ENCODE data around the gene ALDH2.
"Not testable (repeated sequence)": the region's sequence is repeated elsewhere in the genome, so short reads cannot be mapped to it uniquely, and the experiment has no call there.

ALDH2 gene

GRCh38 chr12:111759991-111760390 lies 6.7 kb upstream of the ALDH2 start:
- DNase-seq: no peak

- no peak for DNase-seq
Measured at GRCh38 chr12:111761099-111761498, 5.6 kb upstream of the ALDH2 start.

GRCh38 chr12:111761706-111762105 lies 5.0 kb upstream of the ALDH2 start:
- DNase-seq: no peak

GRCh38 chr12:111763552-111763951 lies 3.2 kb upstream of the ALDH2 start:
- DNase-seq: not testable (repeated sequence)

- no peak for DNase-seq
Measured at GRCh38 chr12:111764120-111764821, 2.5 kb upstream of the ALDH2 start.

GRCh38 chr12:111767362-111768158 lies 827 bp downstream of the ALDH2 start:
- no peak for DNase-seq

- DNase-seq: no peak
Measured at GRCh38 chr12:111768159-111768895, 1.6 kb downstream of the ALDH2 start.

GRCh38 chr12:111769599-111769998 lies 2.9 kb downstream of the ALDH2 start:
- no peak for DNase-seq

GRCh38 chr12:111773801-111774551 lies 7.2 kb downstream of the ALDH2 start:
- no peak for DNase-seq

- no peak for DNase-seq
Measured at GRCh38 chr12:111775205-111776193, 8.8 kb downstream of the ALDH2 start.

- DNase-seq: no peak
Measured at GRCh38 chr12:111776836-111777344, 10.2 kb downstream of the ALDH2 start.

- DNase-seq: no peak
Measured at GRCh38 chr12:111777345-111778045, 10.8 kb downstream of the ALDH2 start.

- no peak for DNase-seq
Measured at GRCh38 chr12:111780166-111780565, 13.4 kb downstream of the ALDH2 start.

GRCh38 chr12:111780615-111781014 lies 13.9 kb downstream of the ALDH2 start:
- no peak for DNase-seq

GRCh38 chr12:111781085-111781658 lies 14.4 kb downstream of the ALDH2 start:
- DNase-seq: no peak

- DNase-seq: no peak
Measured at GRCh38 chr12:111783046-111783445, 16.3 kb downstream of the ALDH2 start.

GRCh38 chr12:111784953-111785352 lies 18.2 kb downstream of the ALDH2 start:
- no peak for DNase-seq

- DNase-seq: no peak
Measured at GRCh38 chr12:111785651-111786050, 18.9 kb downstream of the ALDH2 start.

GRCh38 chr12:111788178-111788654 lies 21.5 kb downstream of the ALDH2 start:
- no peak for DNase-seq

- no peak for DNase-seq
Measured at GRCh38 chr12:111789779-111790178, 23.0 kb downstream of the ALDH2 start.

Measured in activated effector memory CD4-positive, alpha-beta T cell treated with anti-CD3 and anti-CD28 coated beads, Interleukin-2, amount 50 U/mL, for 16 hours (primary cell).